Prostate gland (tissue), 2 donors: ENCODE data around the gene NXPH4. TPM values are rescaled to one million over a fixed set of nuclear protein-coding genes. Genes with fewer than 3 reads are reported as not detected.

Experiments used
- DNase-seq: peaks from one replicate; pipeline ENCODE4 v3.0.0-alpha.2; 2019; ENCODE audit warnings: low spot score
- H3K27ac ChIP-seq, 2 donors: fragments of 200-600 bp; sonication (generic); 2 replicates each; pipeline ENCODE4 v1.5.1; 2017 to 2019
- H3K27me3 ChIP-seq: fragments of 200-600 bp; sonication (generic); replicated peaks from 2 replicates; pipeline ENCODE4 v1.5.1; 2019; ENCODE audit not compliant: insufficient read depth
- H3K36me3 ChIP-seq, 2 donors: fragments of 200-600 bp; sonication (generic); 1 replicate in 1 of 2; 2 replicates in 1 of 2; pipeline versions ENCODE4 v1.5.1 to v1.8.1; 2017 to 2019
- H3K4me1 ChIP-seq: fragments of 200-600 bp; sonication (generic); replicated peaks from 2 replicates; pipeline ENCODE4 v1.5.1; 2019
- H3K4me3 ChIP-seq, 2 donors: fragments of 200-600 bp; sonication (generic); 2 replicates each; pipeline ENCODE4 v1.5.1; 2017 to 2019
- H3K9me3 ChIP-seq: fragments of 200-600 bp; sonication (generic); 2 replicates; pipeline ENCODE4 v1.5.1; 2017
- POLR2A ChIP-seq: fragments of 450-650 bp; IDR thresholded peaks from one replicate; pipeline ENCODE4 v1.6.1; 2016; ENCODE audit warnings: antibody characterized with exemption, mild to moderate bottlenecking
- POLR2AphosphoS5 ChIP-seq: sonication (generic); formaldehyde crosslinking; IDR thresholded peaks from one replicate; pipeline ENCODE4 v1.6.1; 2017; ENCODE audit warnings: antibody characterized with exemption
- WGBS: methylation state at CpG from one replicate; pipeline ENCODE4 v1.1.5; 2018; 5-methylcytosine and 5-hydroxymethylcytosine counted together
- intact Hi-C: fragments of 100-400 bp; cut with DNase I; formaldehyde crosslinking; loops from one replicate; pipeline ENCODE4 v1.14.2; 2022
- total RNA-seq, 2 donors: library from RNA; depleted of rRNA; stranded (reverse); fragments of >200 nt; gene quantifications; one replicate each; pipeline ENCODE4 v1.1.0, GENCODE V29; 2016
- TF ChIP-seq, protein P1 (sequence below), 4 experiments: fragments of 200-600 bp in 2 of 4; fragments of 450-650 bp in 2 of 4; sonication (generic) in 2 of 4; IDR thresholded peaks; 1 replicate in 3 of 4; 2 replicates in 1 of 4; pipeline ENCODE4 v1.5.1; 2016 to 2019; ENCODE audit warnings: antibody characterized with exemption in 4 of 4, mild to moderate bottlenecking in 2 of 4, moderate library complexity in 2 of 4

Gene NXPH4
- total RNA-seq, 2 donors from 2014 or later, result 10.2 to 18.1 TPM

DNA sequence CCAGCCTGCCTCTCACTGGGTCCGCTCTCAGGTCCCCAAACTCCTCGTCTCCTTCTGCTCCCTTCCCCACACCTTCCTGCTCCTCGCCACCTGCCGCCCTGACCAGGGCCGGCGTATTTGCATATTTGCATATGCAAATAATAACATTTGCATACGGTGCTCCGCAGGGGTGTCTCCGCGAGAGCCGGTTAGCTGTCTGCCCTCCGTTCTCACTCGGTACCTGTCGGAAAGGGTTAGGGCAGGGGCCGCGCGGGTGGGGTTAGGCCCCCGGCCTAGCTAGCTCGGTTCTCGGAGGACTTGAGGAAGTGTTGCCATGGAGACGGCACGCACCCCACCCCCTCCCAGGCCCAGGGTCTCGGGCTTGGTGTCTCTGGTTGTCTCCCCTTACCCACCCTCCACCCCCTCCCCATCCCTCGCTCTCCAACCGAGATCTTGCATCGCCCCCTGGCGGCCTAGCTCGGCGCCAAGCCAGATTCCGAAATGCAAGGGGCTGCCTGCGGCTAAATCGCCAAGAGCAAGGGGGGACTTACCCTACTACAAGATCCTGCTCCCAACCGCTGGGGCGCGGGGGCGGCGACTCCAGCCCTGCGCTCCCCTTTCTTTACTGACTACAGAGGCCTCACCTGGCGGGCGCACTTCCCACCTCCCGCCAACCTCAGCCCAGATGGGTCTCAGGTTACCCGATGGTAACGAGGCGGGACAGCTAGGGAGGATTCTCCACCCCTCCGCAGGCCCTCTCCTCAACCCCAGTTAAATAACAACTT, 26.3 kb downstream of the NXPH4 start:
- no peaks in the 10 kb centered on the region for H3K9me3 ChIP-seq
- no peaks in the 10 kb centered on the region for H3K36me3 ChIP-seq
- peak overlapping the region; percentile 18 to 24 for H3K4me3 ChIP-seq
- TF ChIP-seq, protein P1, sequence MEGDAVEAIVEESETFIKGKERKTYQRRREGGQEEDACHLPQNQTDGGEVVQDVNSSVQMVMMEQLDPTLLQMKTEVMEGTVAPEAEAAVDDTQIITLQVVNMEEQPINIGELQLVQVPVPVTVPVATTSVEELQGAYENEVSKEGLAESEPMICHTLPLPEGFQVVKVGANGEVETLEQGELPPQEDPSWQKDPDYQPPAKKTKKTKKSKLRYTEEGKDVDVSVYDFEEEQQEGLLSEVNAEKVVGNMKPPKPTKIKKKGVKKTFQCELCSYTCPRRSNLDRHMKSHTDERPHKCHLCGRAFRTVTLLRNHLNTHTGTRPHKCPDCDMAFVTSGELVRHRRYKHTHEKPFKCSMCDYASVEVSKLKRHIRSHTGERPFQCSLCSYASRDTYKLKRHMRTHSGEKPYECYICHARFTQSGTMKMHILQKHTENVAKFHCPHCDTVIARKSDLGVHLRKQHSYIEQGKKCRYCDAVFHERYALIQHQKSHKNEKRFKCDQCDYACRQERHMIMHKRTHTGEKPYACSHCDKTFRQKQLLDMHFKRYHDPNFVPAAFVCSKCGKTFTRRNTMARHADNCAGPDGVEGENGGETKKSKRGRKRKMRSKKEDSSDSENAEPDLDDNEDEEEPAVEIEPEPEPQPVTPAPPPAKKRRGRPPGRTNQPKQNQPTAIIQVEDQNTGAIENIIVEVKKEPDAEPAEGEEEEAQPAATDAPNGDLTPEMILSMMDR (IDR thresholded peaks at IDR 0.05), result peak; percentile 25 to 51 (median 33)
- no peak for TF ChIP-seq POLR2AphosphoS5
- under 1% methylated on average over 37 of the region's 45 CpGs for WGBS
- no peak overlapping the region for H3K27ac ChIP-seq
- peaks cover 29% of the 10 kb centered on the region for H3K4me1 ChIP-seq
- no peak for DNase-seq
- intact Hi-C loops, result no loop called here
- no peaks in the 10 kb centered on the region for H3K27me3 ChIP-seq

DNA sequence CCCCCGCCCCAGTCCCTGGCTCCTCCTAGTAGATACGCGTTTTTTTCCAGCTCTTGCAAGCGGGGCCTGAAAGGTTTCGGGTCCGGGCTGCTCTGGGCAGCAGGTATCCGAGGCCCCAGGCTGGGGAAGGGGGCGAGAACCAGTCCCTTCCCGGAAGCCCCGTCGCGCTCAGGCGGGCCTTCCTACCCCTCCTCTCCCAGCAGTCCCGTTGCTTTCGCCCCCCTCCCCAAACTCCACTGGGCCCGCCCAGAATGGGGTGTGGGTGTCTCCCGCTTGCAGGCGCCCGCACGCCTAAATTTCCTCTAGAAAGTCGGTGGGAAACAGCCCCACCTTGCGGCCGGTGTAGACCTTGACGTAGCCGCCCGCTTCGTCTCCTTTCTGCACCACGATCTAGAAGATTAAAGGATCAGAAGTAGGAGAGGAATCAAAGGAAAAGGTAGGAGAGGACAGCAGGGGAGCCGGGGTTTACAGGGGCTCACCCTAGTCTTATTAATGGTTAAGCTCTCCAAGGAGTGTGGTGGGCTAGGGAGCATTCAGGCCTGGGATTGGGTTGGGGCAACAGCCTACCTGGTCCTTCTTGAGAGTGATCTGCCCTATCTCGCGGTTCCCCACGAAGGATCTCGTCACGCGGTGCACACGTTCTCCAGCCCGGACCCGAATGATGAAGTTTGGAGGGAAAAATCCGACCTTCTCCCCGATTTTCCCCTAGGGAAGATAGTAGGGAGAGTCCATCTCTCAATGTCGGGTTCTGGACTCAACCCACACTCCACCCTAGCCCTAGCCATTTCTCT, 27.1 kb downstream of the NXPH4 start:
- H3K9me3 ChIP-seq, result no peaks in the 10 kb centered on the region
- intact Hi-C loops, result no loop called here
- 11% methylated on average over 36 of the region's 41 CpGs for WGBS
- H3K4me3 ChIP-seq, result peak overlapping the region; percentile 18 to 24
- no peaks in the 10 kb centered on the region for H3K36me3 ChIP-seq
- no peaks in the 10 kb centered on the region for H3K27me3 ChIP-seq
- TF ChIP-seq POLR2A, result no peak
- TF ChIP-seq, protein P1 (IDR thresholded peaks at IDR 0.05), result peak; percentile 40 to 80 (median 71)
- peak; percentile 52 for TF ChIP-seq POLR2AphosphoS5
- no peak overlapping the region for H3K27ac ChIP-seq
- H3K4me1 ChIP-seq, result peaks cover 25% of the 10 kb centered on the region
- DNase-seq, result peak; percentile 74

DNA sequence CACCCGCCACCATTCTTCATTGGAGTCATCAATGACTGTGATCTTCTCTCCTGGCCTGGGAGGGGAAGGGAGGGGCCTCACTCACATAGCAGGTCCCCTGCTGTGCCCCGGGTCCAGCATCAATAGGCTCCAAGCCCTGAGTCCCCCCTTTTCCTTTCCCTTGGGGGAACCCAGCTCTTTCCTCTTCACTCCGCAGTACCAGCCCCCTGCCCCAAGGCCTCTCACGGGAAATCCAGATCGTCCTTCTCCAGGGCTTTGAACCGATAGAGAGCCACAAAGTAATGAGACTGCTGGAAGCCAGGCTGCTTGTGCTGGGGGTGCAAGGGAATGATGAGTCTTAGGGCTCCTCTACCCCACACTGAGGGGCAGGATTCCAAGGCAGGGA, 27.7 kb downstream of the NXPH4 start:
- DNase-seq, result no peak
- Histone ChIP-seq H3K27me3 (no peaks in the 10 kb centered on the region), H3K9me3 (no peaks in the 10 kb centered on the region), H3K4me1 (peaks cover 25% of the 10 kb centered on the region), H3K36me3 (no peaks in the 10 kb centered on the region), H3K27ac (no peak overlapping the region), H3K4me3 (no peak overlapping the region)
- intact Hi-C loops, result no loop called here
- WGBS, result 81% methylated on average over 6 of the region's 6 CpGs
- TF ChIP-seq POLR2A (no peak), POLR2AphosphoS5 (no peak)
- TF ChIP-seq, protein P1 (IDR thresholded peaks at IDR 0.05), result no peak

DNA sequence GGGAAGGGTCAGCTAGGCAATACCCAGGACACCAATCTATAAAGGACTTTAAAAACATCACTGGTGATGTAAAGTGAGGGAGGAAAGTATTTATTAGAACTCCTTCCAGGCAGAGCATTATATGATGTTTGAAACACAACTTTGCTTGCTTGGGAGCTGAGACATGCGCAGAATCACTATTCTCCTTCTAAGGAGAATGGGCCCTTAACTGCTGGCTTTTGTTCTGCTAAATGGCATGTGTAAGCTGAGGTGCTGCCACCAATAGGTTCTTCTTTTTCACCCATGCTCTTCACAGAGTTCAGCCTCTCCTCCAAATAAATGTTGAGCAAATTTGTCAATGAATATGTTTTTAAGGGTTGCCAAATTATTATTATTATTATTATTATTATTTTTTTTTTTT, 30.4 kb downstream of the NXPH4 start:
- intact Hi-C loops, result loop anchor here (5.0 kb wide), 1 partner anchor 480 kb away; no protein-coding TSS in a partner anchor

More for the DNA sequence above, 30.4 kb downstream of the NXPH4 start:
- Histone ChIP-seq H3K36me3 (no peaks in the 10 kb centered on the region), H3K9me3 (no peaks in the 10 kb centered on the region), H3K4me1 (peaks cover 8% of the 10 kb centered on the region), H3K27ac (no peak overlapping the region), H3K4me3 (no peak overlapping the region), H3K27me3 (no peaks in the 10 kb centered on the region)
- DNase-seq, result no peak
- TF ChIP-seq POLR2AphosphoS5 (no peak), POLR2A (no peak)
- TF ChIP-seq, protein P1 (IDR thresholded peaks at IDR 0.05), result no peak
- 96% methylated on average over 1 of the region's 1 CpG for WGBS
